NCI-H2081 treated with DMSO at 0.1 percent for 48 hours (cell line): ENCODE data around the gene TOMM40L.
"Not testable (repeated sequence)": the region's sequence is repeated elsewhere in the genome, so short reads cannot be mapped to it uniquely, and the experiment has no call there.

Experiments
- DNase-seq: peaks from one replicate; lab custom pipeline; 2025; lab: John Stamatoyannopoulos, UW

The TOMM40L gene

GRCh38 chr1:161257109-161257508 lies 31.2 kb downstream of the TOMM40L start:
- DNase-seq: not testable (repeated sequence)

- DNase-seq: no peak
Measured at GRCh38 chr1:161258439-161259344, 32.8 kb downstream of the TOMM40L start, which contains the start of gene PCP4L1. TSS of gene PCP4L1 (plus strand) at chr1:161258745. CDS start at chr1:161258975, 230 bp downstream.

- DNase-seq: no peak
Measured at GRCh38 chr1:161259345-161259702, 33.5 kb downstream of the TOMM40L start.

GRCh38 chr1:161259765-161260164 lies 33.9 kb downstream of the TOMM40L start:
- DNase-seq: no peak

- no peak for DNase-seq
Measured at GRCh38 chr1:161260376-161261260, 34.8 kb downstream of the TOMM40L start.

GRCh38 chr1:161261261-161262235 lies 35.7 kb downstream of the TOMM40L start:
- DNase-seq: no peak

- DNase-seq: no peak
Measured at GRCh38 chr1:161265305-161265704, 39.4 kb downstream of the TOMM40L start.

DNA sequence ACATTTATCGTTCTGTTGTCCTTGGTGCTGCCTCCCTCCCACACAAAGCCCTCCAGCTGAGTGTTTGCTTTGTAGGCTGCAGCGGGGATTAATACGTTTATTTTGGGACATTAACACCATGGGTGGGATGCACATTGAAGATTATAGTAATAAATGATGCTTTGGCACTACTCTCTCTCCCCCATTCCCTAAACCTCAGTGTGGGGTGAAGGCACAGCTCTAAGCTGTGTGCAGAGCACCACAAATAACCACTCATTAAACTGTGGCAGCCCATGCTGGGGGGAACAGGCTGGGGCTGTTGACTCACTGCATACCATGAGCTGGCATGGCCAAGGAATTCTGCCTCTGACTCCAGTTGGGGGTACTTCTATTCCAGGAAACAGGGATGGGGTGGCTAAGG lies 40.3 kb downstream of the TOMM40L start:
- DNase-seq: no peak

DNA sequence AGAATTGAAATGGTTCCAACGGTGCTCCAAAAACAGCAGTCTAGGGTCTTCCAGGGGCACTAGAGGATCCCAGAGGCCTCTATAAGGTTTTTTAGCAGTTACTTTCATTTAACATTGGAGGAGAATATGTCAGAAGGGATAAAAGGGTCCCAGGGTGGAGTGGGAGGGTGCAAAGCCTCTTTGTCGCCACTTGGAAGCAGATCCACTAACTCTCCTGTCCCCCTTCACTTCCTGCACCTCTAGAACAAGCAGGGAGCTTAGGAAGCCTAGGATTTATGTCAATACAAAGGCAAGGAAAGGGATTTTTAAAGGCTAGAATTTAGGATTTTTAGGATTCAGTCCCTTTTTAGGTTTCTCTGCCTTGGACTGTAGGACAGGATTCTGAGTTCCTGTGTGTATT lies 41.0 kb downstream of the TOMM40L start:
- DNase-seq: no peak

DNA sequence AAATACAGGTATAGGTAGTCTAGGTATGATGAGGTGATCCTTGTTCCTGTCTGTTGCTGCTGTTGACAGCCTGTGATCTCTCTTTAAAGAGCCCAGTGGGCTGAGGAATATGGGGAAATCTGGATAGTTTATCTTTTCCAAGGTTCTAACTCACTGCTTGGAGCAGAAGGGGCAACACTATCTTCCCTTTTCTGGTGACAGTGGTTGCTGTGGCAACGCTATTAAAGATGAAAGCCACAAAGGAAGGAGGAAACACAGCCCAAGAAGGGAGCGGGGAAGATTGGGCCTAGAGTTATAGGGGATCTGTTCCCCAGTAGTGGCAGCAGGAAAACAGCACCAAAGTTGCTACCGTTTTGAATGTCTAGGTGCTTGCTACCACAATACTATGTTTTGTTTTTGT lies 41.5 kb downstream of the TOMM40L start:
- no peak for DNase-seq

- DNase-seq: no peak
Measured at GRCh38 chr1:161273402-161273801, 47.5 kb downstream of the TOMM40L start.

- no peak for DNase-seq
Measured at GRCh38 chr1:161274874-161275273, 49.0 kb downstream of the TOMM40L start.
